Lower leg skin (tissue), 4 donors: ENCODE results near the gene ALOX5. TPM values are rescaled to one million over a fixed set of nuclear protein-coding genes. Genes with fewer than 3 reads are reported as not detected.
"Not testable (repeated sequence)": the region's sequence is repeated elsewhere in the genome, so short reads cannot be mapped to it uniquely, and the experiment has no call there.

Experiments used
- DNase-seq, 2 donors: peaks; one replicate each; pipeline ENCODE4 v3.0.0-alpha.2; 2019; ENCODE audit warnings: low spot score in 2 of 2
- H3K4me3 ChIP-seq: fragments of 200-600 bp; sonication (generic); 2 replicates; pipeline ENCODE4 v1.5.1; 2017; ENCODE audit warnings: mild to moderate bottlenecking, low read depth; ENCODE audit not compliant: poor library complexity, severe bottlenecking
- CTCF ChIP-seq, 3 donors: fragments of 450-650 bp; IDR thresholded peaks; one replicate each; pipeline ENCODE4 v1.5.1; 2016; ENCODE audit warnings: antibody characterized with exemption in 3 of 3, mild to moderate bottlenecking in 3 of 3, moderate library complexity in 2 of 3
- POLR2A ChIP-seq, 2 donors: fragments of 450-650 bp; IDR thresholded peaks; one replicate each; pipeline ENCODE4 v1.6.1; 2016 to 2017; ENCODE audit warnings: antibody characterized with exemption in 2 of 2, mild to moderate bottlenecking in 1 of 2, moderate library complexity in 1 of 2
- WGBS, 2 donors: methylation state at CpG; one replicate each; pipeline ENCODE4 v1.1.5; 2018; 5-methylcytosine and 5-hydroxymethylcytosine counted together
- intact Hi-C: fragments of 100-400 bp; cut with DNase I; formaldehyde crosslinking; loops from one replicate; pipeline ENCODE4 v1.15.0; 2023; ENCODE audit warnings: low total_unique reads
- total RNA-seq, 4 donors: library from RNA; depleted of rRNA; stranded (reverse); fragments of >200 nt; gene quantifications; one replicate each; pipeline ENCODE4 v1.1.0, GENCODE V29; 2016

ALOX5 gene
- total RNA-seq, 4 donors from 2014 or later: 7.4 to 16.0 (median 11.9) TPM

- TF ChIP-seq POLR2A (IDR thresholded peaks at IDR 0.05): no peak
- TF ChIP-seq CTCF (IDR thresholded peaks at IDR 0.05): no peak
- no peak for DNase-seq
- WGBS, 2 donors: 37 to 38% methylated on average over 1 of the region's 1 CpG
- H3K4me3 ChIP-seq: no peak overlapping the region
- intact Hi-C loops: no loop called here
These were observed 20.8 kb upstream of the ALOX5 start for GRCh38 chr10:45353186-45353585.

- intact Hi-C loops: no loop called here
- WGBS, 2 donors: 61 to 82% methylated on average over 3 of the region's 3 CpGs
- DNase-seq: peak; percentile 62 to 89
- H3K4me3 ChIP-seq: no peak overlapping the region
- TF ChIP-seq CTCF (IDR thresholded peaks at IDR 0.05) (no peak), POLR2A (IDR thresholded peaks at IDR 0.05) (no peak)
These were observed 19.8 kb upstream of the ALOX5 start for GRCh38 chr10:45354261-45354660.

GRCh38 chr10:45355494-45355893 lies 18.5 kb upstream of the ALOX5 start:
- no peak for DNase-seq
- WGBS, 2 donors: 91 to 92% methylated on average over 4 of the region's 4 CpGs
- intact Hi-C loops: no loop called here
- H3K4me3 ChIP-seq: no peak overlapping the region
- TF ChIP-seq POLR2A (IDR thresholded peaks at IDR 0.05) (no peak), CTCF (IDR thresholded peaks at IDR 0.05) (no peak)

- intact Hi-C loops, DNase-seq, H3K4me3 ChIP-seq: not testable (repeated sequence)
- WGBS, 2 donors: 71 to 76% methylated on average over 7 of the region's 7 CpGs
These were observed 15.1 kb upstream of the ALOX5 start for GRCh38 chr10:45358961-45359360.

GRCh38 chr10:45361983-45362799 lies 11.8 kb upstream of the ALOX5 start:
- DNase-seq, intact Hi-C loops, H3K4me3 ChIP-seq: not testable (repeated sequence)
- 59 to 61% methylated on average over 18 of the region's 18 CpGs for WGBS, 2 donors

- 87 to 90% methylated on average over 3 of the region's 3 CpGs for WGBS, 2 donors
- H3K4me3 ChIP-seq, DNase-seq, intact Hi-C loops: not testable (repeated sequence)
These were observed 6.4 kb upstream of the ALOX5 start for GRCh38 chr10:45367643-45368042.

GRCh38 chr10:45368181-45368580 lies 5.8 kb upstream of the ALOX5 start:
- 86 to 89% methylated on average over 2 of the region's 2 CpGs for WGBS, 2 donors
- no peak overlapping the region for H3K4me3 ChIP-seq
- intact Hi-C loops: no loop called here
- DNase-seq: no peak
- TF ChIP-seq POLR2A (IDR thresholded peaks at IDR 0.05) (no peak), CTCF (IDR thresholded peaks at IDR 0.05) (no peak)
